GM12864 (cell line): Measurements from ENCODE around the gene PALM.
"Not testable (repeated sequence)": the region's sequence is repeated elsewhere in the genome, so short reads cannot be mapped to it uniquely, and the experiment has no call there.

Source experiments
- DNase-seq: peaks from one replicate; pipeline ENCODE4 v3.0.0-alpha.2; 2011; ENCODE audit warnings: low read depth
- H3K4me3 ChIP-seq: 2 replicates; pipeline ENCODE4 v1.5.1; 2011; ENCODE audit warnings: mild to moderate bottlenecking, low read depth, low read length, control low read depth
- CTCF ChIP-seq: IDR thresholded peaks from 2 replicates; pipeline ENCODE4 v1.5.1; 2011; ENCODE audit warnings: low read depth, mild to moderate bottlenecking, moderate library complexity, low read length, control low read depth, inconsistent platforms; ENCODE audit errors: missing control alignments

PALM gene

DNA sequence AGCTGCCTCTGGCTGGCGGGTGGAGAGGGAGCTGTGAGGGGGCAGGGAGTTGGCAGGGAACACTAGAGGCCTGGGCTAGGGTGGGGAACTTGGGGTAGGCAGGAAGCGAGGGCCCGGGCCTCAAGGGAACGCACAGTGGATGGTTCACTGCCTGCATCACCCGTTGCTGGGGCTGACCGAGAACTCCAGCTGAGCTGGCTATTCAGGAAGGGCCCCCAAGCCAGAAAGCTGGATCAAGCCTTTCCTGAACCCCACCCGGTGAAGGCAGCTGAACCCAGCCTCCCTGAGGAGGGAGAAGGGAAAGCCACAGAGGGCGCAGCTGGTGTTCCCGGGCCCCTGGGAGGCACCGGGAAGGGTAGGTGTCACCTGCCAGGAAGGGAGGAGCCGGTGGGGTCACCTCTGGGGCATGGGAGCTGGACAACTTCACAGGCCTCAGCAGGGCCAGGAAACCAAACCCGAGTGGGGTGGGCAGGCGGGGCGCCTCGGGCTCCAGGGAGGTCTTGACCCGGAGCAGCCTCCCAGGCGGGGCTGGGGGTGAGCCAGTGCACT lies 13.9 kb downstream of the PALM start:
- TF ChIP-seq CTCF = no peak
- no peak for DNase-seq
- H3K4me3 ChIP-seq = no peak overlapping the region

DNA sequence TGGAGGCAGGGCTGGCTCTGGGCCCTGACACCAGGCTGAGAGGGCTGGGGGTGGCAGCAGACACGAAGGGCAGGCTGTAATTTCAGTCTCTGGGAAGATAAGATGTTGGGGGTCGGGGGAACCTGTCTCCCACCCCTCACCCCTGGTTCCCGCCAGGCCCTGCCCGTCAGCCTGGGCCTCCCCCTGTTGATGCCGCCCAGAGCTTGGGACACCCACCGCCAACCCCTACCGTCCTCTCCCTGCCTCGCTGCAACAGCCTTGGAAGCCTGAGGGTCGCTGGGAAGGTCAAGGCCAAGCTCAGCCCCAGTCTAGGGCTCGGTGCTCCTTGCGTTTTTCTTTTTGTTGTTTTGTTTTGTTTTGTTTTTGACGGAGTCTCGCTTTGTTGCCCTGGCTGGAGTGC lies 14.5 kb downstream of the PALM start:
- DNase-seq = no peak
- no peak for TF ChIP-seq CTCF
- no peak overlapping the region for H3K4me3 ChIP-seq

- DNase-seq = no peak
- no peak for TF ChIP-seq CTCF
- no peak overlapping the region for H3K4me3 ChIP-seq
These were observed 15.0 kb downstream of the PALM start for GRCh38 chr19:723714-724113.

DNA sequence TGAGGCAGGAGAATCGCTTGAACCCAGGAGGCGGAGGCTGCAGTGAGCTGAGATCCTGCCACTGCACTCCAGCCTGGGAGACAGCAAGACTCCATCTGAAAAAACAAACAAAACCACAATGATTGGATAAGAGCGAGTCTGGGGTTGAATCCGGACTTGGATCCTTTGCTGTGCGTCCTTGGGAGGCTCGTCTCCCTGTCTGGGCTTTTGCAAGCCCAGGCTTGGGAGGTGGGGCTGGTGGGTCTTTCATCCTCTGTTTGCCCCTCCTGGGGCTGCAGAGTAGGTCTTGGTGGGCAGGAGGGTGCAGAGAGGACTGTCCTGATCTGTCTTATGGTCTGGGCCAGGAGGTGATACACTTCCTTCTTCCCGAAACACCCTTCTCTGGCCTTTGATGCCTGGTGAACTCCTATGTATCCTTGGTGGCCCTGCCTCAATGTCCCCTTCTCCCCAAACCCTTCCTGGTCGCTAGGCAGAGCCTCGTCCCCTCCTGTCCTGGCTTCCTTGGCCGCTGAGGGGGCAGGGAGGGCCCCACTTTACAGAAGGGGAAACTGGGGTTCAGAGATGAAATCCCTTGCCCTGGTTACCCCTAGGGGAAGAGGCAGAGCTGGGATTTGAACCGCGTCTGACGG lies 16.8 kb downstream of the PALM start:
- TF ChIP-seq CTCF = no peak
- no peak overlapping the region for H3K4me3 ChIP-seq
- no peak for DNase-seq

DNA sequence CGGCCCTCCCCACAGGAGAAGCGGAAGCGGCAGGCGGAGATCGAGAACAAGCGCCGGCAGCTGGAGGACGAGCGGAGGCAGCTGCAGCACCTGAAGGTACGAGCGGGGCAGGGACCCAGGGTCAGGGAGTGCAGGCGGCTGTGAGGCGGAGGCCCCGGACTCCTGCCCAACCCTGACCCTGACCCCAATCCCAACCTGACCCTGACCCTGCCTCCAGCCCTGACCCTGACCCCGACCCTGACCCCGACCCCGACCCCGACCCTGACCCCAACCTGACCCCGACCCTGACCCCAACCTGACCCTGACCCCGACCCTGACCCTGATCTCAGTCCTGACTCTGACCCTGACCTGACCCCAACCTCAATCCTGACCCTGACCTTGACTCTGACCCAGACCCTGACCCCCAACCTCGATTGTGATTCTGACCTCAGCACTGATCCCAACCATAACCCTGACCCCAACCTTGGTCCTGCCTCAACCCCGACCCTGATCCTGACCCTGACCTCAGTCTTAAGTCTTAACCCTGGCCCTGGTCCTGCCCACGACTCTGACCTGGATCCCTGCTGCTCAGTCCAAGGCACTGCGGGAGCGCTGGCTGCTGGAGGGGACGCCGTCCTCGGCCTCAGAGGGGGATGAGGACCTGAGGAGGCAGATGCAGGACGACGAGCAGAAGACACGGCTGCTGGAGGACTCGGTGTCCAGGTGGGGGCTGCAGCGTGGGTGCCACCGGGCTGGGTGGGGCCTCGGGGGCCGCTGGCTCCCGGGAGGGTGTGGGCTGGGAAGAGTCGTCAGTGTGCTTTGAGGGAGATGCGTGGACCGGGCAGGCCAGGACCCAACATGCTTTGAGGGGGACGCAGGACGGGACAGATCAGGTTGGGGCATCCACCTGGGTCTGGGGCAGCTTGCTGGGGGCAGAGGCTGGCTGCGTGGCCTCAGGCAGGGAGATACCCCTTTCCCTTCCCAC lies 18.5 kb downstream of the PALM start:
- H3K4me3 ChIP-seq = no peak overlapping the region
- TF ChIP-seq CTCF = no peak
- no peak for DNase-seq

- TF ChIP-seq CTCF = no peak
- no peak overlapping the region for H3K4me3 ChIP-seq
- no peak for DNase-seq
These were observed 19.3 kb downstream of the PALM start for GRCh38 chr19:728011-728410.

DNA sequence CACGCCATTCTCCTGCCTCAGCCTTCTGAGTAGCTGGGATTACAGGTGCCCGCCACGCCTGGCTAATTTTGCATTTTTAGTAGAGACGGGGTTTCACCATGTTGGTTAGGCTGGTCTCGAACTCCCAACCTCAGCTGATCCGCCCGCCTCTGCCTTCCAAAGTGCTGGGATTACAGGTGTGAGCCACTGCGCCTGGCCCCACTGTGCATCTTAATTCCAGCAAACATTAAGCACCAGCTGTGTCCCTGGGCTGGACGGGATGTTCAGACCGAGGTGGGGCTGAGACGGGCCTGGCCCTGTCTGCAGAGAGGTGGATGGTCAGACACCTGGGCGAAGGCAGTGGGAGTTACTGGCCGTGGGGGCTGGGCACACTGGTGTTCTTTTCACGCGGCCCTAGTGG lies 20.8 kb downstream of the PALM start:
- DNase-seq, H3K4me3 ChIP-seq: not testable (repeated sequence)
